Fibroblast of pulmonary artery (primary cell): Measurements from ENCODE around the gene BTBD6.
A peak's percentile ranks its signal among the peaks of the same experiment; 100 is the strongest.
"Not testable (repeated sequence)": the region's sequence is repeated elsewhere in the genome, so short reads cannot be mapped to it uniquely, and the experiment has no call there.

Experiments used
- DNase-seq: peaks from one replicate; pipeline ENCODE4 v3.0.0-alpha.2; 2010; ENCODE audit warnings: low read depth
- H3K4me3 ChIP-seq: replicated peaks from 2 replicates; pipeline ENCODE4 v1.5.1; 2011; ENCODE audit warnings: low read depth, mild to moderate bottlenecking, control low read depth, low read length, moderate library complexity
- TF ChIP-seq, protein P1 (sequence below): IDR thresholded peaks from 2 replicates; pipeline ENCODE4 v1.5.1; 2011; ENCODE audit warnings: mild to moderate bottlenecking, control low read depth, low read length, inconsistent platforms; ENCODE audit errors: missing control alignments

The BTBD6 gene

DNA sequence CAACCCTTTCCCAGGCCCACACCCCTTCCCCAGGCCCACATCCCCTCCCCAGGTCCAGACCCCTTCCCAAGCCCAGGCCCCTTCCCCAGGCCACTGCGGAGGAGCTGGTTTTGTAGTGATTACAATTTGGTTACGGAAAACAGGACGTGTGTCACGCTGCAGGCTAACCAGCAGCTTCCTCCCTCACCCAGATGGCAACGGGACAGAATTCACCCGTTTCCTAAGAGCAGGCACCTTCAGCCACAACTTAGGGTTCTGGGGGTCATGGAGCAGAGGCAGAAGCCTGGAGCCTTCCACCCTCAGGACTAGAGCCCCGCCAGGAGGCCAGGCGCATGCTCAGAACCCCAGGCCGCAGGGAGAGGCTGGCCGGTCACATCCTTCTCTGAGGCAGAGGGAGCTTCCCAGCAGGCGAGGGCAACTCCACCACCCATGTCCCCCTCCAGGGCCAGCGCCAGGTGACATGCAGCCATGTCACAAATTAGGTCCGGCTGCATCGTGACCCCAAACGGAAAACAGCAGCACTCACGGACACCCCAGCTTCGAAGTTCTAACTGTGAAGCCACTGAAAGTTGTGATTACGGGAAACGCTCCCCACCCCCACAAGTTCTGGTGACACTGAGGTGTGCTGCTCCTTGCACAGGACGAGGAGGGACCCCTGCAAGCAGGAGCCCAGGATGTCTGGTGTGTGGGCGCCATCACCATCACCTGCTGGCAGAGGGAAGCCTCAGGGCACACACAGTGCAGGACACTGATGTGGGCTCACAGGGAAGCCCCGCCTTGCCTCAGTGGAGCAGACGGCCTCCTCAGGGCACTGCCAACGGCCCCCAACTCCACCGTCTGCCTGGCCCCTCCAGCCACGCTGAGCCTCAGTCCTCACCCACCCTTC lies 44.7 kb downstream of the BTBD6 start:
- no peak for DNase-seq
- no peak overlapping the region for H3K4me3 ChIP-seq
- TF ChIP-seq, protein P1, sequence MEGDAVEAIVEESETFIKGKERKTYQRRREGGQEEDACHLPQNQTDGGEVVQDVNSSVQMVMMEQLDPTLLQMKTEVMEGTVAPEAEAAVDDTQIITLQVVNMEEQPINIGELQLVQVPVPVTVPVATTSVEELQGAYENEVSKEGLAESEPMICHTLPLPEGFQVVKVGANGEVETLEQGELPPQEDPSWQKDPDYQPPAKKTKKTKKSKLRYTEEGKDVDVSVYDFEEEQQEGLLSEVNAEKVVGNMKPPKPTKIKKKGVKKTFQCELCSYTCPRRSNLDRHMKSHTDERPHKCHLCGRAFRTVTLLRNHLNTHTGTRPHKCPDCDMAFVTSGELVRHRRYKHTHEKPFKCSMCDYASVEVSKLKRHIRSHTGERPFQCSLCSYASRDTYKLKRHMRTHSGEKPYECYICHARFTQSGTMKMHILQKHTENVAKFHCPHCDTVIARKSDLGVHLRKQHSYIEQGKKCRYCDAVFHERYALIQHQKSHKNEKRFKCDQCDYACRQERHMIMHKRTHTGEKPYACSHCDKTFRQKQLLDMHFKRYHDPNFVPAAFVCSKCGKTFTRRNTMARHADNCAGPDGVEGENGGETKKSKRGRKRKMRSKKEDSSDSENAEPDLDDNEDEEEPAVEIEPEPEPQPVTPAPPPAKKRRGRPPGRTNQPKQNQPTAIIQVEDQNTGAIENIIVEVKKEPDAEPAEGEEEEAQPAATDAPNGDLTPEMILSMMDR: no peak

DNA sequence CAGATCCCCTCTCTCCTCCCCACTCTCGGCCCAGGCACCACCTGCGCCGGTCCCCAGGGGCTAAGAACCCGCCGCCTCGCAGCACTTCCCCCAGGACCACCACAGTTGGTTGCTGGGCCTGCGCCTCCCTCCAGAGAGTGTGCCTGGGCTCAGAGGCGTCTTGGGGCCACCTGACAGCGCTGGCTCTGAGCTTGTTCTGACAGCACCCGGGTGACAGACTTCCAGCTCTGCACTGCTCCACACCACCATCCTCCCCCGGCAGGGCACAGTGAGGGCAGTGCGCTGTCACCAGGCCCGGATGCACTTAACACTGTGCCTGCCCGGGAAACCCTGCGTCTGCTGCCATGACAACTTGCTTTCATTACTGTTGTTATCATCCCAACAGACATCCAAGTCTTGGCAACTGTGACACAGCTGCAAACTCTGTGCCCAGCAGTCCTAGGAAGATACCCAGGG lies 45.8 kb downstream of the BTBD6 start:
- TF ChIP-seq, protein P1: no peak
- DNase-seq: peak; percentile 51
- H3K4me3 ChIP-seq: no peak overlapping the region

DNA sequence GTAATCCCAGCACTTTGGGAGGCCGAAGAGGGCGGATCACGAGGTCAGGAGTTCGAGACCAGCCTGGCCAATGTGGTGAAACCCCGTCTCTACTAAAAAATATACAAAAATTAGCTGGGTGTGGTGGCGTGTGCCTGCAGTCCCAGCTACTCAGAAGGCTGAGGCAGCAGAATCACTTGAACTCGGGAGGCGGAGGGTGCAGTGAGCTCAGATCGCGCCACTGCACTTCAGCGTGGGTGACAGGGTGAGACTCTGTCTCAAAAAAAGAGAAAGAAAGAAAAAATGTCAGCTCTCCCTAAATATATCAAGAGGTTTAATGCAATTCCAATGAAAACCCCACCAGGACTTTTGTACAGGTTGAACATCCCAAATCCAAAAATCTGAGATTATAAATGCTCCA lies 49.0 kb downstream of the BTBD6 start:
- not testable (repeated sequence) for H3K4me3 ChIP-seq, DNase-seq

DNA sequence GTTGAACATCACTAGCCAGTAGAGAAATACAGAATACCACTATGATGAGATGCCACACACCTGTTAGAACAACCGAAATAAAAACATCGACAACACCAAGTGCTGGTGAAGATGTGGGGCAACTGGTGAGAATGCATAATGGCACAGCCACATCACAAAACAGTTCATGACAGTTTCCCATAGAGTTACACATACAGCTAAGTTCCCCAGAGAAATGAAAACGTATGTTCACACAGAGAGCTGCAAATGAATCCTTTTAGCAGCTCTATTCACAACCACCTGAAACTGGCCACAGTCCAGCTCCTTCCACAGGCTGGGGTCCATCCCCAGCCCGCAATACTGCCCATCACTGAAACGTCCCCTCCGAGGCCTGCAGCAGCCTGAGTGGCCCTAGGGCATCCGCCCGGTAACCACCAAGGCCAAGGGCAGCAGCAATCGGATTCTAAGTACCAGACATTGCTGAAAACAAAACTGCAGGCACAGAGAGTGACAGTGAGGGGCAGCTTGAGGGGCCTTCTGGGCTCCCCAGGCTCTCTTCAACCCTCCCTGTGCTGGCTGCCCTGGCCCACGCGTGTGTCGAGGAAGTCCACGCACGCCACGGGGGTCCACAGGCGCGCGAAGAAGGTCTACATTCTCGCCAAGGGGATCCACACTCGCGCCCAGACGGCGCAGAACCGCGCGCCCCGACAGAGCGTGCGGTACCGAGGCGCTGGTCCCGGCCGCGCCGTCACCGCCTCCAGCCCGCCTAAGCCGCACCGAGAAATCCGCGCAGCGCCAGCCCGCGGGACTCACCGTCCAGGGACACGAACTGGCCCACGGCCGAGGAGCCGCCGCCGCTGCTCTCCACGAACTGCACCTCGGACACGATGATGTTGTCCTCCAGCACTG lies 51.6 kb downstream of the BTBD6 start:
- DNase-seq: no peak
- H3K4me3 ChIP-seq: peak overlapping the region; percentile 74
- TF ChIP-seq, protein P1: no peak
